DOHH2 (cell line): ENCODE results near the gene PLA2G6.

Experiments
- H3F3A ChIP-seq: fragments of 200-600 bp; sonication (generic), shearing (Covaris generic); 2 replicates; pipeline ENCODE4 v1.6.0; 2016; ENCODE audit warnings: antibody characterized with exemption, mild to moderate bottlenecking; ENCODE audit not compliant: control insufficient read depth, insufficient read depth
- H3K27ac ChIP-seq: fragments of 200-600 bp; sonication (generic); 2 replicates; pipeline ENCODE4 v1.5.1; 2014; ENCODE audit warnings: low read depth, mild to moderate bottlenecking, low read length, moderate library complexity
- H3K27me3 ChIP-seq: fragments of 200-600 bp; sonication (generic); 2 replicates; pipeline ENCODE4 v1.6.1; 2014; ENCODE audit warnings: mild to moderate bottlenecking, low read length, mixed read lengths; ENCODE audit not compliant: control insufficient read depth
- H3K36me3 ChIP-seq: fragments of 200-600 bp; sonication (generic); 2 replicates; pipeline ENCODE4 v1.6.1; 2014; ENCODE audit warnings: mild to moderate bottlenecking, low read length, moderate library complexity, mixed read lengths; ENCODE audit not compliant: control insufficient read depth
- H3K4me1 ChIP-seq: fragments of 200-600 bp; sonication (generic); 2 replicates; pipeline ENCODE4 v1.6.1; 2014; ENCODE audit warnings: mild to moderate bottlenecking, low read length, mixed read lengths; ENCODE audit not compliant: control insufficient read depth
- H3K4me2 ChIP-seq: fragments of 200-600 bp; sonication (generic); 2 replicates; pipeline ENCODE4 v1.6.0; 2014; ENCODE audit warnings: mild to moderate bottlenecking, low read length, moderate library complexity
- H3K4me3 ChIP-seq: fragments of 200-600 bp; sonication (generic); 2 replicates; pipeline ENCODE4 v1.5.1; 2014; ENCODE audit warnings: mild to moderate bottlenecking, low read length, mixed read lengths
- H3K79me2 ChIP-seq: fragments of 200-600 bp; sonication (generic); 2 replicates; pipeline ENCODE4 v1.6.1; 2014; ENCODE audit warnings: mild to moderate bottlenecking, low read length, mixed read lengths; ENCODE audit not compliant: control insufficient read depth
- H3K9me2 ChIP-seq: fragments of 200-600 bp; sonication (generic); replicated peaks from 2 replicates; pipeline ENCODE4 v1.6.1; 2014; ENCODE audit warnings: mild to moderate bottlenecking, low read length, mixed read lengths; ENCODE audit not compliant: control insufficient read depth
- H3K9me3 ChIP-seq: fragments of 200-600 bp; sonication (generic); 2 replicates; pipeline ENCODE4 v1.6.1; 2014; ENCODE audit warnings: antibody characterized with exemption, low read length, mixed read lengths; ENCODE audit not compliant: control insufficient read depth, insufficient read depth
- H4K20me1 ChIP-seq: fragments of 200-600 bp; sonication (generic); 2 replicates; pipeline ENCODE4 v1.6.0; 2014; ENCODE audit warnings: low read depth, mild to moderate bottlenecking, antibody characterized with exemption, low read length, moderate library complexity; ENCODE audit not compliant: control insufficient read depth, insufficient read depth
- EZH2phosphoT487 ChIP-seq: fragments of 200-600 bp; sonication (generic); IDR thresholded peaks from 2 replicates; pipeline ENCODE4 v1.6.1; 2017; ENCODE audit warnings: borderline replicate concordance, mild to moderate bottlenecking, antibody characterized with exemption, low read length, moderate library complexity, mixed read lengths
- TF ChIP-seq, protein P1 (sequence below): fragments of 200-600 bp; sonication (generic); IDR thresholded peaks from one replicate; pipeline ENCODE4 v1.5.1; 2014; ENCODE audit warnings: antibody characterized with exemption, mild to moderate bottlenecking, low read depth, low read length; ENCODE audit not compliant: poor library complexity, severe bottlenecking

The PLA2G6 gene

DNA sequence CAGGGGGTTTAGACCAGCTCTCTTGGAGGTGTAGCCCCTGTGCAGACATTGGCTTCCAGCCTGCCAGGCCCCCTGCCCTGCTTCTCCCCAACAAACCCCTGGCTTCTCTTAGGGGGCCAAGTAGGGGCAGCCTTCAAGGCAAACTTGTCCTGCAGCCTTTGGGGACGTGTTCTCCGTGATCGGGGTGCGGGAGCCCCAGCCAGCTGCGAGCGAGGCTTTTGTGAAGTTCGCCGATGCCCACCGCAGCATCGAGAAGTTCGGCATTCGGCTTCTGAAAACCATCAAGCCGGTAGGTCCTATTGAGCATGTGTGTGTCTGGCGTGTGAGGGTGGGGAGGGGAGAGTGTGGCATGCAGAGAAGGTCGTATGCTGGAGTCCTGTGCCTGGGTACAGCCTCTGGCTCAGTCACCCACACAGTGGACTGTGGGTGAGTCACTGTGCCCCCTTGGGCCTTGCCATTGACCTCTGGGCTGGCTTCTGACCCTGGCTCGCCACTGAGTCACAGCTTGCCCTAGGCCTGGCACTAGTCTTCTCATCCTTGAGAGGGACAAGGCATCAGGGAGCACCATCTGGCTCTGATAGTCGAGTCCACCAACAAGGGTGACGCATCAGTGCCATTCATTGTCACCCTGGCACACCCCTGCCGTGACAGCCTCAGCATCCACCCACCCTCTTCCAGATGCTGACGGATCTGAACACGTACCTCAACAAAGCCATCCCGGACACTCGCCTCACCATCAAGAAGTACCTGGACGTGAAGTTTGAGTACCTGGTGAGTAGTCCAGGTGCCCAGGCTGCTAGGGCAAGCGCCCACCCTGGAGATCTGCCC is 109.1 kb downstream of the PLA2G6 start:
- Histone ChIP-seq H3K9me2 (no peaks in the 10 kb centered on the region), H3K27me3 (no peaks in the 10 kb centered on the region), H3K4me1 (no peaks in the 10 kb centered on the region), H3K4me2 (no peak overlapping the region), H3K79me2 (no peaks in the 10 kb centered on the region), H4K20me1 (no peaks in the 10 kb centered on the region), H3K9me3 (no peaks in the 10 kb centered on the region), H3K4me3 (no peak overlapping the region), H3F3A (no peaks in the 10 kb centered on the region), H3K27ac (no peak overlapping the region), H3K36me3 (no peaks in the 10 kb centered on the region)
- TF ChIP-seq, protein P1, sequence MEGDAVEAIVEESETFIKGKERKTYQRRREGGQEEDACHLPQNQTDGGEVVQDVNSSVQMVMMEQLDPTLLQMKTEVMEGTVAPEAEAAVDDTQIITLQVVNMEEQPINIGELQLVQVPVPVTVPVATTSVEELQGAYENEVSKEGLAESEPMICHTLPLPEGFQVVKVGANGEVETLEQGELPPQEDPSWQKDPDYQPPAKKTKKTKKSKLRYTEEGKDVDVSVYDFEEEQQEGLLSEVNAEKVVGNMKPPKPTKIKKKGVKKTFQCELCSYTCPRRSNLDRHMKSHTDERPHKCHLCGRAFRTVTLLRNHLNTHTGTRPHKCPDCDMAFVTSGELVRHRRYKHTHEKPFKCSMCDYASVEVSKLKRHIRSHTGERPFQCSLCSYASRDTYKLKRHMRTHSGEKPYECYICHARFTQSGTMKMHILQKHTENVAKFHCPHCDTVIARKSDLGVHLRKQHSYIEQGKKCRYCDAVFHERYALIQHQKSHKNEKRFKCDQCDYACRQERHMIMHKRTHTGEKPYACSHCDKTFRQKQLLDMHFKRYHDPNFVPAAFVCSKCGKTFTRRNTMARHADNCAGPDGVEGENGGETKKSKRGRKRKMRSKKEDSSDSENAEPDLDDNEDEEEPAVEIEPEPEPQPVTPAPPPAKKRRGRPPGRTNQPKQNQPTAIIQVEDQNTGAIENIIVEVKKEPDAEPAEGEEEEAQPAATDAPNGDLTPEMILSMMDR = no peak
- TF ChIP-seq EZH2phosphoT487 = no peak

DNA sequence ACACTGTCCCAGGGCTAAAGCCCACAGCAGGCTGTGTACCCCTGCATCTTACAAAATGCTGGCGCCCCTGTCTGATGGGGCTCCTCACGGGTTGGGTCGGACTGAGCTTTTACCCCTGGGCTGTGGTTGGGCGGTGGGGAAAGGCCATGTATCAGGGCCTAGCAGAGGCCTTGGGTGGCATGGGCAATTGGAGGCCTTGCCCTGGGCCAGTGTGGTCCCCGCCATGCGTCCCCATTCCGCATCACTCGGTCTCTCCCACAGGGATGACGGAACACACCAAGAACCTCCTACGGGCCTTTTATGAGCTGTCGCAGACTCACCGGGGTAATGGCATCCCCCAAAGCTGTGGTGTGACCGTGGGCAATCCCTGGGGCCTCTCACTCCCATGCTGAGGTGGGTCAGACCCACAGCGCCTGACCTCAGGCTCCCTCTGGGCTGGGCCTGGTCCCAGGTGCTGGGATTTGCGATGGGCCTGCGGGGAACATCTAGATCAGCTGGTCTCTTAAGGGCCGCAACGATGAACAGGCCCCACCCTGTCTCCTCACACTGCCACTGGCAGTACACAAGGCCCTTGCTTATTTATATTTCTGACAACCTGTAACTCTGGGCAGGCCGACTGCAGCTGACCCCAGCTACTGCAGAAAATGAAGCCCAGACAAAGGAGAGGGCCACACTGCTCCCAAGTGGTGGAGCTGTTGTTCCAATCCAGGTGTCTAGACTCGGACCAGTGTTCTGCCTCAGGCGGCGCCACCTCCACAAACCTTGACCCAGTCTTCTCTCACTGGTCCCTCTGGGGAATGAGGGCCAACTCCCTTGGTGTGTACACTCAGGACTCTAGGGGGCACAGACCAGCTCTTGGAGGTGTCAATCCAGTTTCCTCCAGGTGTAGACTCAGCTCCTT is 110.0 kb downstream of the PLA2G6 start:
- Histone ChIP-seq H3K27me3 (no peaks in the 10 kb centered on the region), H3K79me2 (no peaks in the 10 kb centered on the region), H3F3A (no peaks in the 10 kb centered on the region), H3K4me1 (no peaks in the 10 kb centered on the region), H4K20me1 (no peaks in the 10 kb centered on the region), H3K27ac (no peak overlapping the region), H3K36me3 (no peaks in the 10 kb centered on the region), H3K4me3 (no peak overlapping the region), H3K9me2 (no peaks in the 10 kb centered on the region), H3K9me3 (no peaks in the 10 kb centered on the region), H3K4me2 (no peak overlapping the region)
- TF ChIP-seq, protein P1 = no peak
- no peak for TF ChIP-seq EZH2phosphoT487

DNA sequence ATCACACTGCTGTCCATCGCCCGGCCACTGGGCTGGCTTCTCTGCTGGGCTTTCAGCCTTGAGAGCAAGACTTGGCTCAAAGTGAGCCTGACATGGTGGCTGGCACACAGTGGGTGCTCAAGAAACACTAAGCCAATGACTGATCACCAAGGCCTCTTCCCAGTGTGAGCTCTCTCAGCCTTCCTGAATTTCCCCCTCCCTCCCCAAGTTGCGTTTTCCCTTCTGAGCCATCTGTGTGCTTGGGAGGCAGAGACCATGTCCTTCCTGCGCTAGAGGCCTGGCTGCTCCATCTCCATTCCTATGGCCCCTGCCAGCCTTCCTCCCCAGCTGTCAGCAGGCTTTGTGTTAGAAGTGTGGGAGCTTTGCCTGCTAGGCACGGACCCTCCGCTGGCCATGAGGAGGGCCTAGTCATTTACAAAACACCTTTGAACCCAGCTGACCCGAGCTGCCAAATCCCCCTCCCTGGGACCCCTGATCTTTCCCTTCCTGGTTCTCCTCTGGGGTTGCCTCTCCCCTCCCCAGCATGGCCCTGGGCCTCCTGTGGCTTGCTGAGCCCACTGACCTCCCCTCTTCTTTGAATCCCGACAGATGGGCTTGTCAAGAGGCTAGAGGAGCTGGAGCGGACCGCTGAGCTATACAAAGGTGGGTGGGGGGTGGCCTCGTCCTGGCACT is 111.2 kb downstream of the PLA2G6 start:
- Histone ChIP-seq H3K79me2 (no peaks in the 10 kb centered on the region), H4K20me1 (no peaks in the 10 kb centered on the region), H3K4me2 (no peak overlapping the region), H3K4me1 (no peaks in the 10 kb centered on the region), H3K4me3 (no peak overlapping the region), H3K9me3 (no peaks in the 10 kb centered on the region), H3K9me2 (no peaks in the 10 kb centered on the region), H3K27me3 (no peaks in the 10 kb centered on the region), H3K27ac (no peak overlapping the region), H3F3A (no peaks in the 10 kb centered on the region), H3K36me3 (no peaks in the 10 kb centered on the region; the same call in 1 of the 2 replicates)
- TF ChIP-seq EZH2phosphoT487 = no peak
- TF ChIP-seq, protein P1 = no peak
